ENCODE data around the gene C3orf20.

The C3orf20 gene

GRCh38 chr3:14761866-14762265 is 86.9 kb downstream of the C3orf20 start:
- no peak for DNase-seq

- DNase-seq = no peak
Measured at GRCh38 chr3:14762701-14763100, 87.8 kb downstream of the C3orf20 start.

- no peak for DNase-seq
Measured at GRCh38 chr3:14764331-14765059, 89.6 kb downstream of the C3orf20 start.

GRCh38 chr3:14765060-14765400 is 90.1 kb downstream of the C3orf20 start:
- no peak for DNase-seq

GRCh38 chr3:14765576-14766427 is 90.9 kb downstream of the C3orf20 start:
- no peak for DNase-seq

- no peak for DNase-seq
Measured at GRCh38 chr3:14766428-14767244, 91.7 kb downstream of the C3orf20 start.

GRCh38 chr3:14767245-14768051 is 92.5 kb downstream of the C3orf20 start:
- DNase-seq = no peak

- no peak for DNase-seq
Measured at GRCh38 chr3:14768182-14768790, 93.3 kb downstream of the C3orf20 start.

- DNase-seq = no peak
Measured at GRCh38 chr3:14768881-14769280, 93.9 kb downstream of the C3orf20 start.

GRCh38 chr3:14769544-14770325 is 94.8 kb downstream of the C3orf20 start:
- DNase-seq = no peak

- DNase-seq = no peak
Measured at GRCh38 chr3:14770591-14770990, 95.7 kb downstream of the C3orf20 start.

GRCh38 chr3:14771593-14772497 is 96.9 kb downstream of the C3orf20 start:
- no peak for DNase-seq

- DNase-seq = no peak
Measured at GRCh38 chr3:14772533-14773138, 97.7 kb downstream of the C3orf20 start.

- DNase-seq = no peak
Measured at GRCh38 chr3:14773281-14773680, 98.3 kb downstream of the C3orf20 start.

- no peak for DNase-seq
Measured at GRCh38 chr3:14773691-14774128, 98.8 kb downstream of the C3orf20 start.

- DNase-seq = no peak
Measured at GRCh38 chr3:14774431-14774830, 99.5 kb downstream of the C3orf20 start.

- DNase-seq = no peak
Measured at GRCh38 chr3:14775011-14775410, 100.1 kb downstream of the C3orf20 start.

- no peak for DNase-seq
Measured at GRCh38 chr3:14775563-14775962, 100.6 kb downstream of the C3orf20 start.

- no peak for DNase-seq
Measured at GRCh38 chr3:14779069-14779685, 104.2 kb downstream of the C3orf20 start.
